NCI-H1694 (cell line): ENCODE results near the gene LMAN2.
"Not testable (repeated sequence)": the region's sequence is repeated elsewhere in the genome, so short reads cannot be mapped to it uniquely, and the experiment has no call there.

Source experiments
- DNase-seq: peaks from one replicate; lab custom pipeline; 2025; lab: John Stamatoyannopoulos, UW

LMAN2 gene

DNA sequence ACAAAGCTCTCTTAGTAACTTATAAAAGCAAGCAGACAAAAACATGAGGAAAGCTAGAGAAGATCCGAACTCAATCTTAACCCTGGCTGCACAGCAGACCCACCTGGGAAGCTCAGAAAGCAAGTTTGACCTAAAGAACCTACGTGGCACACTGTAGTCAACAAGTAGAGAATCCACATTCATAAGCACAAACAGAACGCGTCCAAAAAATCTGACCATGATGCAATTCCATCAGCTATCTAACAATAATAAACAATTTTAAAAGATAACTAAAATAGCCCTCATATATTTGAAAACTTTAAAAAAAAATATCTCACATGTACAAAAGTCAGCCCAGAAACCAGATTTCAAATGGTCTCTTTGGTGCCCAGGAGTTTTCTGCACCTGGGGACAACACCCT is 4.6 kb downstream of the LMAN2 start:
- DNase-seq: no peak

DNA sequence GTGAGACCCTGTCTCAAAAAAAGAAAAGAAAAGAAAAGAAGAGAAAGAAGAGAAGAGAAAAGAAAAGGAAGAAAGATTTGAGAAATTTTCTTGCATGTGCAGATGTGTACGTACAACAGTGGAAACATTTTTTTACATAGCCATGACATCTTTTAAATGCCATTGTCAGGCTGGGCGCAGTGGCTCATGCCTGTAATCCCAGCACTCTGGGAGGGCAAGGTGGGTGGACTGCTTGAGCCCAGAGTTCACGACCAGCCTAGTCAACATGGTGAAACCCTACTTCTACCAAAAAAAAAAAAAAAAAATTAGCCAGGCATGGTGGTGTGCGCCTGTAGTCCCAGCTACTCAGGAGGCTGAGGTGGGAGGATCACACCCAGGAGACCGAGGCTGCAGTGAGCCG is 6.6 kb downstream of the LMAN2 start:
- DNase-seq: no peak

DNA sequence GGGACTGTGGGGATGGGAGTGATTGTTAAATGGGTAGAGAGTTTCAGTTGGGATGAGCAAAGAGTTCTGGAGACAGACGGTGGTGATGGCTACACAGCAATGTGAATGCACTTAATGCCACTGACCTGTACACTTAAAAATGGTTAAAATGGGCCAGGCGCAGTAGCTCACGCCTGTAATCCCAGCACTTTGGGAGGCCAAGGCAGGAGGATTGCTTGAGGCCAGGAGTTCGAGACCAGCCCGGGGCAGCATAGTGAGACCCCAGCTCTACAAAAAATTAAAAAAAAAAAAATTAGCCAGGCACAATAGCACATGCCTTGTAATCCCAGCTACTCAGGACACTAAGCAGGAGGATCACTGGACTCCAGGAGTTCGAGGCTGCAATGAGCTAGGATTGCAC is 7.7 kb downstream of the LMAN2 start:
- no peak for DNase-seq

DNA sequence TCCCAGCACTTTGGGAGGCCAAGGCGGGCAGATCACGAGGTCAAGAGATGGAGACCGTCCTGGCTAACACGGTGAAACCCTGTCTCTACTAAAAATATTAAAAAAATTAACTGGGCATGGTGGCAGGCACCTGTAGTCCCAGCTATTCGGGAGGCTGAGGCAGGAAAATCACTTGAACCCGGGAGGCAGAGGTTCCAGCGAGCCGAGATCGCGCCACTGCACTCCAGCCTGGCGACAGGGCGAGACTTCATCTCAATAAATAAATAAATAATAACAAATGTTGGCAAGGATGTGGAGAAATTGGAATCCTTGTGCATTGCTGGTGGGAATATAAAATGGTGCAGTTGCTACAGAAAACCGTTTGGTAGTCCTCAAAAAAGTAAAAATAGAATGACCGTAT is 8.5 kb downstream of the LMAN2 start:
- not testable (repeated sequence) for DNase-seq

DNA sequence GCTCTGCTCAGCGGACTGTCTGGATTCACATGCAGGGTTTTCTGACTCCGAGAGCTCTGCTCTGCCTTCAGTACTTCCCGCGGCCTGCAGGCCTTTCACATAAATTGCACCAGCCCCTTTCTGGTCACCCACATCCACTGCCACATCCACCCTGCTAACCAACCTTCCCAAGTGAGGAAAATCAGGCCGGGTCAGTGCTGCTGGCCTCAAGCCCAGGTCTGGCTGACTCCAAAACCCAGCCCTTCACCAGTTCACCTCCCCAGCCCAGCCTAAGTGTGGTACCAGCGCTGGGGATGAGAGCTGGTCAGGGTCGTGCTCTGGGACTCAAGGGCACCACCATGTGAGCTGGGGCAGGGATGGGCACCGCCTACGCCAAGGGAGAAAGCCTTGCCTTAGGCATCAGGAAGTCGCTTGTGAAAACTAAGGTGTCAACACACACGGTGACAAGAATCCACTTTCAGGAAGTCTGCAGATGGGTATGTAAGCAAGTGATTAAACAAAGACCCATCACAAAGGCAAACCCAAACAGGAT is 12.3 kb downstream of the LMAN2 start:
- DNase-seq: no peak

DNA sequence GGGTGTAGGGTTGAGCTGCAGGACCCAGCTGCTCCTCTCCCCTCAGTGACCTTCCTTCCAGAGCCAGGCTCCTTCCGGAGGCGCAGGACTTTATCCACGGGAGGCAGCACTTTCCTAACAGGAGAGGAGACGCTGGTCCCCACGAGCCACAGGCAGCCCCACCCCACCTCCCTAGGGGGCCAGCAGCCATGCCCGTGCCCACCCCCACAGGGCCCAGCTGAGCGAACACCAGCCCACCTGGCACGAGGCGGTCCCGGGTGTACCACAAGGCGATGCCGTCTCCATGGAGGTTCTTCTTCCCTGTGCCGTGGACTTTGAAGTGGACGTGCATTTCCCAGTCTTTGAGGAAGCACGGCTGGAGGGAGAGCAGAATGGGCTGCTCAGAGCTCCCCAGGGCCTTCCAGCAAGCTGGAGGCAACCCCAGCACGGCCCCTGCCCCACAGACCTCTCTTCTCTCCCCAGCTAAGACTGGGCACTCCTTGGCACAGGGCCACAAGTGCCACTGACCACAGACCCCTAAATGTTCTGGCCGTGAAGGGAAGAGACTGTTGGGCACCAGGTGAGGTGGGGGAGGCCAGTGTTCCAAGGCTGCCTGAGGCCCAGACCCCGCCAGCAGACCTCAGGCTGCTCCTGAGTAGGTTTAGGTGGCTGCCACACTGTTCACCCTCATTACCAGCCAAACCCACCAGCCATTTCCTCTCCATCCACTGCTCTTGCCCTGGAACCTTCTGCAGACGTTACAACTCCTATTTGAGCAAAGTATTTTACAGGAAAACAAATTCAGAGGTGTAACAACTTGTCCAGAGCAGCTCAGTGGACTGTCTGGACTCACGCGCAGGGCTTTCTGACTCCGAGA is 13.0 kb downstream of the LMAN2 start:
- no peak for DNase-seq

DNA sequence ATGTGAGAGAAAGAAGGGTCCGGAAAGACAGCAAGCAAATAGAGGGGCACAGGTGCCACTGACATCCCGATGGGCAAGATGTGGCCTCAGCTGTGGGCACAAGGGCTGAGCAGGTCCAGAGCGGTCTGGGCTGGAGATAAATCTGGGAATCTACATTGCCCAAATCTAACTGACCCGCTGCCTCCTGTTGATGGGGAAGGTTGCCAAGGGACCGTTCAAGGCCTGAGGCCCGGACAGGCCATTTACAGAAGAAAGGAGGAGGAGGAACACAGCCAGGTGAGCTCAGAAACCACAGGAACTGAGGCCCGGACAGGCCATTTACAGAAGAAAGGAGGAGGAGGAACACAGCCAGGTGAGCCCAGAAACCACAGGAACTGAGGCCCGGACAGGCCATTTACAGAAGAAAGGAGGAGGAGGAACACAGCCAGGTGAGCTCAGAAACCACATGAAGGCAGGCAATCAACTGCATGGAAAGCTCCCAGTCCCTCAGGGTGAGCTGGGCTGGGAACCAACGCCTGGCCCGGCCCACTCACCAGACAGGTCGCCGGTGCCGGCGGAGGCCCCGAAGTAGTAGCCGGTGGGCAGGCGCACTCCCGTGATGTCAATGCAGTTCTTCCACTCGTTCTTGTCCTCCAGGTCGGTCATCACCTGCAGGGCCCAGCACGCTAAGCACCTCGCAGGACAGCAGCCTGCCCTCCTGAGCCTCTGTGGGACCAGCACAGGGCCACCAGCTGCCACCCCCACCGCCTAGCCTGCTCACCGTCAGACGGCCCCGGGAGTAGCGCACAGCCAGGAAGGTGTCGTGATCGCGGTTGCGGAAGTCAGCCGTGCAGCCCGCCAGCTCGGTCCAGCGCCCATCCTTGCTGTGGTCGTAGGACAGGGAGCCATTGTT is 14.6 kb downstream of the LMAN2 start:
- no peak for DNase-seq

DNA sequence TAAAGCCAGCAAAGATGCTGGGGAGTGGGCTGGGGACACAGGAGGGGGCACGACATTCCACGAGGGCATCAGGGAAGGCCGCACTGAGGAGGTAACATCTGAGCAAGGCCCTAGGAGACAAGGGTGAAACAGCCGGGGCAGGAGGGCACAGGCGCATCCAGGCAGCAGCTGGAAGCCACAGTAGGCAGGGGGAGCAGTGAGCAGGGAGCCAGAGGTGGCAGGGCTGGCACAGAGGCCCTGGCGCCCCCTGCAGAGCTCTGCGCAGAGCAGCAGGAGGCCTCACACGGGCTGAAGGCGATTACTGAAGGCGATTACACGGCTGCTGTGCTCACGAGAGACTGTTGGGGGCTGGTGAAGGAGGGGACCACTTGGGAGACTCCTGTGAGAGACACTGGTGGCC is 15.4 kb downstream of the LMAN2 start:
- DNase-seq: peak; percentile 58

DNA sequence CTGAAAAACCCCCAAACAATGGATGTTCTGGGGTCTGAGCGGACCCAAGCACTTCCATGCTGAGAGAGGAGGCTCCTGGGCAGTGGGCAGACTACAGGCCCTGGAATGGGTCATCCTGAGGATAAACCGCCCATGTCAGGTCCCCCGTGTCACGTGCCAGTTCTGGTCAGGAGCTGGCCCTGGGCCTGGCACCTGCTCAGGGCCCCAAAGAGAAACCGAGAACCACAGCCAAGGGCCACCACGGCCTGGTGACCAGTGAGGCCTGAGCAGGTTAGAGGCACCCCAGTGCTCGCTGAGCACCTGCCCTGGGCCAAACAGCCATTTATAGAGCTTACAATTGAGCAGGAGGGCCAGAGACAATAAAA is 15.8 kb downstream of the LMAN2 start:
- DNase-seq: no peak

DNA sequence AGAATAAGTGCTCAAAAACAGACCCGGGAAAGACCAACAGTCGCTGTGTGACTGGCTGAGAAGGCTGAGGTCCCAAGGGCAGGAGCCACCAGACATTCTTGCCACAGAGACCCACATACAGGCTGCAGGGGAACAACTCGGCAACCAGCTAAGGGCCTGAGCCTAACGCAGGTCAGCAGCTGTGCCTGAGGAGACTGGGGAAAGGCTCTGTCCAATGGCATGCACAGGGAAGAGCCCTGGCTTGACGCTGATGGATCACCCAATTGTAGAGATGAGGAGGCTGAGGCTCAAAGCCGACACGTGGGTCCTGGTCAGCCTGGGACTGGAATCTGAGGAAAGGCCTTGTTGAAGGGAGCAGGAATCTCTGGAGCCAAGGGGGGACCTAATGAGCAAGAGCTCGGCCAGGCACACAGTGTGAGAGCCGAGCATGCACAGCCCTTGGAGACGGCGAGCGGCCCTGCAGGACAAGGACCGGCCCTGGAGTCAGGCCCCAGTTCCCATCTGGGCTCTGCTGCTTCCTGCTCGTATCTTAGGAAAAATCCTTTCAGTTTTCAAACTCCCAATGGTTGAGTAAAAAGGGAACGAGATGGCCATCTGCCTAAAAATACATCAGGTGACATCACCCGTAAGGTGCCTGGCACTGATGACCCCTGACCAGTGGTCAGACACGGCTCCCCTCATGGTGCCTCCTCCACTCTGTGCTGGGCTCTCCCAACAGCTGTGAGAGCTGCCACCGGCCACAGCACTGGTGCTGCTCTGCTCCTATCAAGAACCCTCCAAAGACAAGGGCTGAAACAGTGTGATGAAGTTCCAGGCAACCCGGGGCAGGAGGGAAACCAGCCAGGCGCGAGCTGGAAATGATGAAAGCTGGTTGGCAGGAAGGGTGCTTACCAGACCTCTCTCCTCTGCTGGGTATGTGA is 16.4 kb downstream of the LMAN2 start:
- DNase-seq: no peak

DNA sequence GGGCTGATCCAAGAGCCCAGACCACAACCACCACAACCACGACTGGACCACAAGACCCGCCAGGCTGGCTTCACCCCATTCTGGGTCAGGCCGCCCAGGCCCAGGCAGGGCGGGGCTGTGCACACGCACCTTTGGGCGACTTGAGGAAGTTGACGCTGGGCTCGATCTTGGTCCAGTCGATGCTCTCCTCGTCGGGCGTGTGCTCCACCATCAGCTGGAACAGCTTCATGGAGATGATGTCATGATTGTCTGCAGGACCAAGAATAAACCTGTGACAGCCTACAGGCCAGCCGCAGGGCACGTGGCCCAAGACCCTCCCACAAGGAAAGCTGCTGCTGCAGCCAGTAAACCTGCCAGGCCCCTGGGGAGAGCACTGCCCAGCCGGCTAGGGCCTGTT is 17.3 kb downstream of the LMAN2 start:
- DNase-seq: no peak

DNA sequence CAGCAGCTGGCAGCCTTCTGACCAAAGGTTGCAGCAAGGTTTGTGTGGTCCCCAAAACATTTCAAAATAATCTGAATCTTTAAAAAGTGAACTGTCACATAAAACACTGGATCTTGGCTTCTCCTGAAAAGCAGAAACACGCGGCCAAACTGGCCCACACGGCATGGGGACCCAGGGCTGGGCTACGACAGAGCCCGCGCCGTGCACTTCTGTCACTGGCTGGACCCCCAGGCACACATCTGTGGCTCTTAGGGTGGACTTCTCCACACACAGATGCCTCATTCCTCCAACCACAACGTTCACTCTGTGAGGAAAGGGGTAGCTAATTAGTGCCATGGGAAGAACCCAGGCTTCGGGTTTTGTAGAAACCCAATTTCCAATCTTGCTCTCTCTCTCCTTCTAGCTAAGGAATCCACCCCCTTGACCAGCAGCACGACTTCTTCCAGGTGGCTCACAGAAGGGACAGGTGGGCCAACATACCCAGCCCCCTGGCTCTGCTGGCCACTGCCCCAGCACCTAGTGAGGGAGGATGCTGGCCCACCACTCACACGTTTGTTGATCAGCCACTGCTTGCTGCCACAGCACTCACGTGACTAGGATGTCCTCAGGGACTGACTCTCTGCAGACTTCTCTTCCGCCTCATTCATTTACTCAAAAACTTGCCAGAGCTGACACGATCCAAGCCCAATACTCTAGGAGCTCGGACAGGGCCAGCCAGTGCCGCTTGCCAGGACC is 17.9 kb downstream of the LMAN2 start:
- no peak for DNase-seq

DNA sequence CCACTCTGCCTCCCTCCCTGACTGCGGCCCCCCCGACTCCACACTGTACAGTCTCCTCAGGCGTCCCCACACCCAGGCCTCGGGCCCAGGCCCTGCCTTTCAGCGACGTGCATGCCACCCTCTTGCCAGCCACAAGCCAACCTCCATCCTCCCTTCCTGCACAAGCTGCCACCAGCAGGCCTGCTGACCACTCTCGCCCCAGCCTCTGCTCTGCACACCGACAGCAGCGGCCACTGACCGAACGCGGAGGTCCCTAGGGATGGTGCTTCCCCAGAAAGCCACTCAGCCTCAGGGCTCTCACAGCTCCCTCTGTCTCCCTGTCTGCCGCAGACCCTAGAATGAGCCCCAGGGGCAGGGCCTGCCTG is 18.6 kb downstream of the LMAN2 start:
- DNase-seq: no peak

DNA sequence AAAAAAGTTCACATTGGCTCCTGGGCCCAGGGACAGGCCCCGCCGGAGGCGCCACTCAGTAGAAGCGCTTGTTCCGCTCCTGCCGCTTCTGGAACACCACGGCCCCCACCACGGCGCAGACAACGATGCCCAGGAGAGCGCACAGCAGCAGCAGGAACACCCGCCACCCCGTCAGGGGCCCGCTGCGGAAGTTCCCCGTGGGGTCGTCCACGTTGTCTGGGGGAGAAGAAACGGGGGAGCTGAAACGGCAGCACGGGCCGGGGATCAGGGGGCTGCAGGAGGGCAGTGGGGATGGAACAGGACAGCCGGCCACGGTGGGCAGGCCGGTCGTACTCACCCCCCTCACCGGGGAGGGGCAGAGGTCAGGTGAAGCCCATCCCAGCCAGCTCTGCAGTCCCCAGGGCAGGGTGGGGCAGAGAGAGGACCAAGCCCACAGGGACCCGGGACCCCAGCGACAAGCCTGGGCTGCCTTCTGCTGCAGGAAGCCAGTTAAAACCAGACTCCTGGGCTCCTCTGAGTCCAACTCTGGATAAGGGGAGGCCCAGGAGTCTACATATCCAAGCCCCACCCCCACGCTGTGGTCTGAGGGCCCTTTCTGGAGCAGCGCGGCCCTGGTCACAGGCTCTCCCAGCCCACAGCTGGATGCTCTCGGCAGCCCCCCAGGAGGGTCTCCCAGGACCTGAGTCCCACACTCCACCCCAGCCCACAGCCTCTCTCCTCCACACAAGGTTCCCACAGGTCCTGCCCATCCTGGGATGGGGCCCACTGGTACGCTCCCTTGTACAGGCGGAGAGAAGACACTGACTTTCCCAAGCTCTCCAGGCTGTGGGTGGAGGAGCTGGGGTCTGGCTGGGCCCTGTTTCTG is 19.2 kb downstream of the LMAN2 start:
- no peak for DNase-seq

DNA sequence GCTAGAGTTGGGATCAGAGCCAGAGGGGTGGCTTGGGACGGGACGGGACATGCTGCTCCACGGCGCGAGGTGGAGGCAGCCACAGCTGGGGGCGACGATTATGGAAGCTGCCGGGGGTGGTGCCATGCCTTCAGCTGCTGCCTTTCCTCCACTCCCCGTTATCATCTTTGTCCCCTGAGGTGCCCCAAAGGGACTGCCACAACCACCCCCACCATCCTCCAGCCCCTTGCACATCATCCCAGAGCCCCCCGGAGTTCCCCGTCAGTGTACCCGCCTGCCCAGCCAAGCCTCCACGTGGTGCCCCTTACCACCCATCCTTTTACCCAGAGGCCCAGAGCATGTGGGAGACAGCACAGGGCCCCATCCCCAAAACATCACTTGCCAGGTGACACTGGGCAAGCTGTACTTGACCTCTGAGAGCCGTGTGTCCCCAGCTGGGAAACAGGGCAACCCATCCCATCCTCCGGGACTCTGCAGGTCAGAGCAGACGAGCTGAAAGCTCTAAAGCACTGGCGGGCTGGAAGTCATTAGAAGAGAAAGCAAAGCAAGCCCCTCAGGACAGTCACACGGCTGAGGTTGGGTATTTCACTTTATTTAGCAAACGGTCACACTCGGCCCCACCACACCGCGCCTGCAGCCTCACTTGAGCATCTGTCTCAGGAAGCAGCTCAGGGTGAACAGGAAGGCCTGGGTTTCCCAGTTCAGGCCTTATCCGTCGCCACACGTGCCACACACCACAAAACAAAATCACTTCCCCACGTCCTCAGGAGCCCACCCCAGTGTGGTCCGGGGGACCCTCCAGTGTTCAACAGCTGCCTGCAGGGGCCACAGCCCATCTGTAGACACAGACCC is 20.3 kb downstream of the LMAN2 start:
- DNase-seq: no peak

DNA sequence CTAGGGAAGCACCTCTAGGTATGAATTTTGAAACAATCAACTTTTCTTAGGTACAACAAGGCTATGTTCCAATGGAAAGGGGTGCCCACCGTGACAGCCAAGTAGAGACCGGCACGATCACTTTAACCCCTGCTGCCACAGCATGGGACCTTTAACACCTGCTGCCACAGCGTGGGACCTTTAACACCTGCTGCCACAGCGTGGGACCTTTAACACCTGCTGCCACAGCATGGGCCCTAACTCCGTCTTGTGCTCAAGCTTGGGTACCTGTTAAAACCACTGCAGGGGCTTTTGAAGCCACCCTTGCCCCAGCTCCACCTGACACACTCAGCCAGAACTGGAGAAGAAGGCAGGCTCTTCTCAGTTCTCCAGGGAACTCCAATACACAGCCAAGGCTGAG is 21.6 kb downstream of the LMAN2 start:
- DNase-seq: no peak

DNA sequence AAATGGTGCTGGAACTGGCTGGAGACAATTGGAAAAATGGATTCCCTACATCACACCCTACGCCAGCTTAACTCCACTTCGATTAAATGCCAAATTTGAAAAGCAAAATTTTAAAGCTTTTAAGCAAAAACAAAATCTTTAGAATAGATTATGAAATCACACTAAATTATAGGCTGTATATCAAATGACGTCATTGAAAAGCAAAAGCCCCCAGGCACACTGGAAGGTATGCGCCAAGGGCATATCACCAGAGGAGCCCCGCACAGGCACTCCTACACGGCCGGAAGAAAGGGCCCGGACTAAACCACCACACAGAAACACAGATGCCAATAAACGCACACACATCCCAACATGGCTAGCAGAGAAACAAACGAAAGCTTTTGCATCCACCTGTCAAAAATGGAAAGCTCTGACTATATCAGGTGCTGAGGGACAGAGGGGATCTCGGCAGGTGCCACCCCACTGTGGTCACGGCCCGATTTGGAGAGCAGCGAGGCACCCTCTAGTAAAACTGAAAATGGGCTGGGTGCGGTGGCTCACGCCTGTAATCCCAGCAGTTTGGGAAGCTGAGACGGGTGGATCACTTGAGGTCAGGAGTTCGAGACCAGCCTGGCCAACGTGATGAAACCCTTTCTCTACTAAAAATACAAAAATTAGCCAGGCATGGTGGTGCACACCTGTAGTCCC is 22.8 kb downstream of the LMAN2 start:
- no peak for DNase-seq
